WTC11 (cell line): ENCODE results near the gene B3GLCT.

ENCODE experiments used
- CTCF ChIP-seq: fragments of 200-600 bp; IDR thresholded peaks from 2 replicates; pipeline ENCODE4 v1.8.0; 2022; ENCODE audit warnings: antibody characterized with exemption
- E2F4 ChIP-seq: sonication (generic); formaldehyde crosslinking; IDR thresholded peaks from 2 replicates; pipeline ENCODE4 v1.8.1; 2022; ENCODE audit warnings: low read depth, mild to moderate bottlenecking, moderate library complexity, missing genetic modification reagents, borderline replicate concordance
- IRF1 ChIP-seq: sonication (generic); formaldehyde crosslinking; IDR thresholded peaks from 2 replicates; pipeline ENCODE4 v1.8.0; 2023; ENCODE audit warnings: missing genetic modification reagents
- MAX ChIP-seq: sonication (generic); formaldehyde crosslinking; IDR thresholded peaks from 2 replicates; pipeline ENCODE4 v1.8.0; 2022; ENCODE audit warnings: mild to moderate bottlenecking, missing genetic modification reagents
- USF1 ChIP-seq: sonication (generic); formaldehyde crosslinking; IDR thresholded peaks from 2 replicates; pipeline ENCODE4 v1.8.0; 2022; ENCODE audit warnings: mild to moderate bottlenecking, missing genetic modification reagents

GRCh38 chr13:31327182-31327860 lies 127.5 kb downstream of the B3GLCT start:
- TF ChIP-seq E2F4 (CRISPR knock-in tag) (no peak), IRF1 (CRISPR knock-in tag) (no peak), CTCF (no peak), USF1 (CRISPR knock-in tag) (no peak), MAX (CRISPR knock-in tag) (no peak)
